Lung (tissue), 16 donors: Measurements from ENCODE around the gene HLA-DQB2. TPM values are rescaled to one million over a fixed set of nuclear protein-coding genes. Genes with fewer than 3 reads are reported as not detected.
"Not testable (repeated sequence)": the region's sequence is repeated elsewhere in the genome, so short reads cannot be mapped to it uniquely, and the experiment has no call there.

Experiments
- ATAC-seq: fragments of 200-7000 bp; cut with Tn5 transposase; one replicate; pipeline ENCODE4 v1.9.1; 2020; ENCODE audit warnings: moderate number of reproducible peaks; ENCODE audit not compliant: insufficient read depth, low FRiP score
- DNase-seq, 3 donors: peaks; one replicate each; pipeline ENCODE4 v3.0.0-alpha.2; 2013 to 2017
- H3K27ac ChIP-seq, 2 donors: one replicate each; pipeline ENCODE4 v1.5.1; 2013; ENCODE audit warnings: mild to moderate bottlenecking in 2 of 2, moderate library complexity in 2 of 2, control low read depth in 1 of 2, inconsistent platforms in 1 of 2, low read depth in 1 of 2, low read length in 1 of 2
- H3K27me3 ChIP-seq, 3 donors: one replicate each; pipeline ENCODE4 v1.5.1; 2013; ENCODE audit warnings: low read length in 2 of 3; ENCODE audit not compliant: control insufficient read depth in 3 of 3, insufficient read depth in 3 of 3
- H3K36me3 ChIP-seq, 4 donors: one replicate each; pipeline ENCODE4 v1.5.1; 2013; ENCODE audit warnings: low read length in 4 of 4, mild to moderate bottlenecking in 1 of 4, moderate library complexity in 1 of 4; ENCODE audit not compliant: control insufficient read depth in 4 of 4, insufficient read depth in 4 of 4
- H3K4me1 ChIP-seq, 5 donors: one replicate each; pipeline ENCODE4 v1.5.1; 2013; ENCODE audit warnings: low read length in 5 of 5, mild to moderate bottlenecking in 2 of 5, moderate library complexity in 1 of 5; ENCODE audit not compliant: control insufficient read depth in 5 of 5, insufficient read depth in 5 of 5
- H3K4me3 ChIP-seq: one replicate; pipeline ENCODE4 v1.5.1; 2013; ENCODE audit warnings: mild to moderate bottlenecking, control low read depth, moderate library complexity
- H3K9ac ChIP-seq, 2 donors: one replicate each; pipeline ENCODE4 v1.5.1; 2013; ENCODE audit warnings: low read length in 2 of 2, control low read depth in 1 of 2; ENCODE audit not compliant: insufficient read depth in 1 of 2
- H3K9me3 ChIP-seq, 4 donors: one replicate each; pipeline ENCODE4 v1.5.1; 2013; ENCODE audit warnings: low read length in 3 of 4, mild to moderate bottlenecking in 1 of 4, moderate library complexity in 1 of 4; ENCODE audit not compliant: control insufficient read depth in 4 of 4, insufficient read depth in 3 of 4
- WGBS, 2 donors: extraction: QIAGEN DNeasy Blood & Tissue Kit; methylation state at CpG; one replicate each; pipeline ENCODE4 v1.1.7; 2013; 5-methylcytosine and 5-hydroxymethylcytosine counted together
- long read RNA-seq, 5 donors: transcript quantifications; one replicate each; lab custom pipeline, GENCODE V29; 2026
- polyA plus RNA-seq, 2 donors: library from polyadenylated mRNA; stranded (reverse); fragments of 200-250 nt; gene quantifications; one replicate each; pipeline ENCODE4 v1.2.1, GENCODE V29; 2013
- total RNA-seq, 2 donors: library from RNA; depleted of rRNA in 1 of 2; stranded (reverse); fragments of >200 nt in 1 of 2; gene quantifications; one replicate each; pipeline ENCODE4 v1.2.1, GENCODE V29; 2014 to 2021
- TF ChIP-seq, protein P1 (sequence below): IDR thresholded peaks from 2 replicates; pipeline ENCODE4 v1.5.1; 2012; ENCODE audit warnings: mild to moderate bottlenecking; ENCODE audit errors: control extremely low read depth, extremely low read depth
- donor health status: control.
- donor health status: control.
- donor health status: Bipolar disorder and iron deficiency.
- donor health status: healthy.
- donor health status: DM: yes; HTN: yes; CAD: no.

HLA-DQB2 gene
- 10 to 100 TPM in 1 of 2 donors, not detected in 1; 56.3 TPM for total RNA-seq
- polyA plus RNA-seq: 1 to 10 TPM in 1 of 2 donors, under 1 TPM in 1; 0.74 to 1.9 TPM
- long read RNA-seq, donor 1: 0 reads
- long read RNA-seq, donor 2: 0 reads
- long read RNA-seq, donor 3: 0 reads
- long read RNA-seq, donor 4: 0 reads
- long read RNA-seq, donor 5: 0 reads

DNA sequence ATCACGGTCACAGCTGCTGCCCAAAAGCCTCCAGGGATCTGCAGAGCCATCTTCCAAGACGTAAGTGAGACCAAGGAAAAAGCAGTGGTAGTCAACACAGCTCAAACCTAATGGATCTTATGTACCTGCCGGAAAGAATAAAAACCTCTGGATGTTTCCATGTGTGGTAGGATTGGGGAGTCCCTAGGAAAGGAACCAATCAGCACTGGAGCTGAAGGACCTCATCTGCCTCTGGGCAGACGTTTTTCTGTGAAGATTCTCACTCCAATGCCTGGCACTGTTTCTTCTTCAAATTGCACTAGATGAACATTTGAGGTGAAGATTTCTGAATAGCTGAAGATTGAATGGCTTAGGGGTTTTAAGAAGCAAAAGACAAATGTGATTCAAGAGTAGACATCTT lies at the start of gene HLA-DQB2:
Gene HLA-DQB2 (minus strand): TSS at position 112 of the 400 bp plus-strand sequence. CDS start 62 bp downstream, at position 50.
- no peak for DNase-seq
- Histone ChIP-seq H3K4me1 (no peaks in the 10 kb centered on the region), H3K9ac (no peak within 1 kb of the TSS), H3K4me3 (no peak within 1 kb of the TSS), H3K27me3 (peaks cover 0 to 6% (median 5%) of the 10 kb centered on the region in 3 donors), H3K36me3 (no peaks in the 10 kb centered on the region), H3K9me3 (peaks cover 0 to 2% (median 0%) of the 10 kb centered on the region in 4 donors), H3K27ac (no peak within 1 kb of the TSS)
- ATAC-seq: no peak
- 63 to 65% methylated on average over 4 of the region's 4 CpGs for WGBS, 2 donors
- TF ChIP-seq, protein P1, sequence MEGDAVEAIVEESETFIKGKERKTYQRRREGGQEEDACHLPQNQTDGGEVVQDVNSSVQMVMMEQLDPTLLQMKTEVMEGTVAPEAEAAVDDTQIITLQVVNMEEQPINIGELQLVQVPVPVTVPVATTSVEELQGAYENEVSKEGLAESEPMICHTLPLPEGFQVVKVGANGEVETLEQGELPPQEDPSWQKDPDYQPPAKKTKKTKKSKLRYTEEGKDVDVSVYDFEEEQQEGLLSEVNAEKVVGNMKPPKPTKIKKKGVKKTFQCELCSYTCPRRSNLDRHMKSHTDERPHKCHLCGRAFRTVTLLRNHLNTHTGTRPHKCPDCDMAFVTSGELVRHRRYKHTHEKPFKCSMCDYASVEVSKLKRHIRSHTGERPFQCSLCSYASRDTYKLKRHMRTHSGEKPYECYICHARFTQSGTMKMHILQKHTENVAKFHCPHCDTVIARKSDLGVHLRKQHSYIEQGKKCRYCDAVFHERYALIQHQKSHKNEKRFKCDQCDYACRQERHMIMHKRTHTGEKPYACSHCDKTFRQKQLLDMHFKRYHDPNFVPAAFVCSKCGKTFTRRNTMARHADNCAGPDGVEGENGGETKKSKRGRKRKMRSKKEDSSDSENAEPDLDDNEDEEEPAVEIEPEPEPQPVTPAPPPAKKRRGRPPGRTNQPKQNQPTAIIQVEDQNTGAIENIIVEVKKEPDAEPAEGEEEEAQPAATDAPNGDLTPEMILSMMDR: no peak

DNA sequence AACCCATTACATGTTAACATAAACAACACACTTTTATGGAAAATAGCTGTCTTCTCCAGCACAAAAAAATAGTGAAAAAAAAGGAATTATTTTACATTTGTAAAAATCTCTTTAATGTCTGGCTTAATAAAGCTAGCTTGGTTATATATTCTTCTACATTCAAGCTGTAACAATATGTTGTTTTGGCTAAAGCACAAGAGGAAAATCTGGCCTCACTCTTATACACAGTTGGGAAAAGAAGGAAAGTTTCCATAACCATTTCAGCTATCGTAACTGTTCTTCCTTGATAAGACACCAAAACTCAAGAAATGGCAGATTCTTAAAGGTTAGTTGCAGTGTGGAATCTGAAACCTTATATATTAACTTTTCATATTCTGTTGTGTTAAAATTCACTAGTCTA lies 45.8 kb upstream of the HLA-DQB2 start:
- TF ChIP-seq, protein P1: no peak
- Histone ChIP-seq H3K9me3 (no peaks in the 10 kb centered on the region), H3K27ac (no peak overlapping the region), H3K4me3 (no peak overlapping the region), H3K4me1 (peaks cover 0 to 6% (median 0%) of the 10 kb centered on the region in 5 donors), H3K9ac (no peak overlapping the region), H3K27me3 (peaks cover 0 to 11% (median 1%) of the 10 kb centered on the region in 3 donors), H3K36me3 (no peaks in the 10 kb centered on the region)
- ATAC-seq (no peak), DNase-seq (peak in 2 of 3 donors; percentile 56 to 82)
- 0 to 42% methylated on average over 1 of the region's 1 CpG for whole genome bisulfite sequencing, 2 donors

DNA sequence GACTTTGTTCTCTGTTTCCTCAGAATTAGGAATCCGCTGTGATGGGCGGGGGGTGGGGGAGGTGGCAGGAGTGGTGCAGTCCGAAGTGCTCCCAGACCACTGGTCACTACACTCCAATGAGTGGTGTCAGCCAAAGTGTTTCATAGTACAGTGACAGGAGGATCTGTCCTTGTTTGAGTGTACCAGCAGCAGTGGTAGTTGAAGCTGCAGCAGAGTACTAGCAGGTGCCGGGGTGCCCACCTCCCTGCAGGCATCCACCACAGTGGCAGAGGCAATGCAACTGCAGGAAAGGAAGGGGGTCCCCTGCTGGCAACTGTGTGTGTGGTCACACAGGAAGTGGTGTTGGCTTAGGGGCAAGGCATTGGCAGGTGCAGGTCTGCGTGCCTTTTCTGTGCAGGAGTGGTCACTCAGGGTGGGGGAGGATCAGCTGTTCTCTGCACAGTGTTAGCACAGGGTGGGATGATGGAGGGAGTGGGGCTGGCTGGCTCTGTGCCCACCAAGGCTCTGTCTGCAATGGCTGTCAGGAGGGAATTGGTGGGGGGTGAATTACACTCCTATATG lies 43.8 kb upstream of the HLA-DQB2 start:
- no peak overlapping the region for H3K4me3 ChIP-seq
- H3K9ac ChIP-seq: no peak overlapping the region
- H3K27ac ChIP-seq: no peak overlapping the region
- ATAC-seq (no peak), DNase-seq (no peak)
- H3K36me3 ChIP-seq: no peaks in the 10 kb centered on the region
- TF ChIP-seq, protein P1: no peak
- 81 to 83% methylated on average over 5 of the region's 5 CpGs for WGBS, 2 donors
- peaks cover 0 to 6% (median 0%) of the 10 kb centered on the region in 5 donors for H3K4me1 ChIP-seq
- H3K9me3 ChIP-seq: no peaks in the 10 kb centered on the region
- peaks cover 0 to 17% (median 5%) of the 10 kb centered on the region in 3 donors for H3K27me3 ChIP-seq

DNA sequence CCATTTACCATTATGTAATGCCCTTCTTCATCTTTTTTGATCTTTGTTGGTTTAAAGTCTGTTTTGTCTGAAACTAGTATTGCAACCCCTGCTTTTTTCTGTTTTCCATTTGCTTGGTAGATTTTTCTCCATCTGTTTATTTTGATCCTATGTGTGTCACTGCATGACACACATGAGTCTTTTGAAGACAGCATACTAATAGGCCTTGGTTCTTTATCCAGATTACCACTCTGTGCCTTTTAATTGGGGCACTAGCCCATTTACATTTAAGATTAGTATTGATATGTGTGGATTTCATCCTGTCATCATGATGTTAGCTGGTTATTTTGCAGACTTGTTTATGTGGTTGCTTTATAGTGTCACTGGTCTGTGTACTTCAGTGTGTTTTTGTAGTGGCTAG lies 42.1 kb upstream of the HLA-DQB2 start:
- H3K4me1 ChIP-seq, H3K36me3 ChIP-seq, H3K9ac ChIP-seq, ATAC-seq, H3K9me3 ChIP-seq, DNase-seq, H3K27ac ChIP-seq, H3K4me3 ChIP-seq: not testable (repeated sequence)
- peaks cover 0 to 17% (median 12%) of the 10 kb centered on the region in 3 donors for H3K27me3 ChIP-seq
